CD14-positive monocyte (primary cell): ENCODE measurements around the gene ST3GAL5. TPM values are rescaled to one million over a fixed set of nuclear protein-coding genes. Genes with fewer than 3 reads are reported as not detected.

Source experiments
- DNase-seq, 3 donors: peaks; one replicate each; pipeline ENCODE4 v3.0.0-alpha.2; 2011 to 2022
- H2AFZ ChIP-seq: 2 replicates; pipeline ENCODE4 v1.6.0; 2012; ENCODE audit warnings: mild to moderate bottlenecking, low read depth, low read length, inconsistent platforms; ENCODE audit not compliant: insufficient read depth, poor library complexity, severe bottlenecking
- H3K27ac ChIP-seq, 2 donors: 1 replicate in 1 of 2; 2 replicates in 1 of 2; pipeline ENCODE4 v1.5.1; 2012 to 2013; ENCODE audit warnings: low read length in 2 of 2, control low read depth in 1 of 2, inconsistent platforms in 1 of 2, low read depth in 1 of 2, mild to moderate bottlenecking in 1 of 2
- H3K27me3 ChIP-seq, 2 donors: one replicate each; pipeline versions ENCODE4 v1.6.0 to v1.6.1; 2011 to 2013; ENCODE audit warnings: low read length in 2 of 2; ENCODE audit not compliant: control insufficient read depth in 2 of 2, insufficient read depth in 2 of 2
- H3K36me3 ChIP-seq, 2 donors: replicated peaks in 1 of 2; 1 replicate in 1 of 2; 2 replicates in 1 of 2; pipeline versions ENCODE4 v1.5.1 to v1.6.1; 2012 to 2013; ENCODE audit warnings: low read length in 2 of 2, control low read depth in 1 of 2, inconsistent platforms in 1 of 2, mild to moderate bottlenecking in 1 of 2; ENCODE audit not compliant: insufficient read depth in 2 of 2, control insufficient read depth in 1 of 2
- H3K4me1 ChIP-seq, 2 donors: 1 replicate in 1 of 2; 2 replicates in 1 of 2; pipeline versions ENCODE4 v1.5.1 to v1.6.1; 2012 to 2013; ENCODE audit warnings: low read length in 2 of 2, control low read depth in 1 of 2, inconsistent platforms in 1 of 2, mild to moderate bottlenecking in 1 of 2, moderate library complexity in 1 of 2; ENCODE audit not compliant: insufficient read depth in 2 of 2, control insufficient read depth in 1 of 2
- H3K4me2 ChIP-seq: replicated peaks from 2 replicates; pipeline ENCODE3; 2012; ENCODE audit warnings: low read length, moderate library complexity, mild to moderate bottlenecking; ENCODE audit not compliant: poor library complexity, severe bottlenecking; ENCODE audit errors: extremely low read depth
- H3K4me3 ChIP-seq, 3 experiments: fragments of 200-600 bp in 1 of 3; sonication (generic) in 1 of 3; replicated peaks in 1 of 3; 1 replicate in 2 of 3; 2 replicates in 1 of 3; pipeline ENCODE4 v1.5.1; 2011 to 2013; ENCODE audit warnings: low read length in 3 of 3, mild to moderate bottlenecking in 3 of 3, control low read depth in 2 of 3, low read depth in 2 of 3, inconsistent platforms in 1 of 3, moderate library complexity in 1 of 3
- H3K79me2 ChIP-seq: 2 replicates; pipeline ENCODE4 v1.6.0; 2012; ENCODE audit warnings: mild to moderate bottlenecking, control low read depth, inconsistent platforms, low read length, moderate library complexity; ENCODE audit not compliant: insufficient read depth
- H3K9ac ChIP-seq: 2 replicates; pipeline ENCODE4 v1.6.0; 2017; ENCODE audit warnings: low read length, mild to moderate bottlenecking; ENCODE audit not compliant: insufficient read depth, poor library complexity, severe bottlenecking
- H3K9me3 ChIP-seq, 2 donors: replicated peaks in 1 of 2; 1 replicate in 1 of 2; 2 replicates in 1 of 2; pipeline versions ENCODE4 v1.5.1 to v1.6.1; 2012 to 2013; ENCODE audit warnings: low read length in 2 of 2, control low read depth in 1 of 2; ENCODE audit not compliant: control insufficient read depth in 1 of 2, insufficient read depth in 1 of 2
- H4K20me1 ChIP-seq: 2 replicates; pipeline ENCODE4 v1.6.0; 2012; ENCODE audit warnings: mild to moderate bottlenecking, low read length, control low read depth, moderate library complexity; ENCODE audit not compliant: insufficient read depth
- H3K27ac Mint-ChIP-seq, 7 donors: one replicate each; pipeline ENCODE4 v1.8.0; 2020; ENCODE audit warnings: mild to moderate bottlenecking in 7 of 7, mixed read lengths in 7 of 7, moderate library complexity in 6 of 7, inconsistent platforms in 2 of 7
- H3K27me3 Mint-ChIP-seq, 3 donors: one replicate each; pipeline ENCODE4 v1.8.0; 2021 to 2022; ENCODE audit warnings: low read depth in 3 of 3, mild to moderate bottlenecking in 3 of 3, mixed read lengths in 3 of 3, moderate library complexity in 3 of 3, inconsistent platforms in 1 of 3
- H3K36me3 Mint-ChIP-seq, 2 donors: one replicate each; pipeline ENCODE4 v1.8.0; 2020; ENCODE audit warnings: mixed read lengths in 2 of 2, inconsistent platforms in 1 of 2, mild to moderate bottlenecking in 1 of 2
- H3K4me1 Mint-ChIP-seq: one replicate; pipeline ENCODE4 v1.8.0; 2020; ENCODE audit warnings: mild to moderate bottlenecking, mixed read lengths
- H3K4me3 Mint-ChIP-seq, 2 donors: one replicate each; pipeline ENCODE4 v1.8.0; 2020; ENCODE audit warnings: mild to moderate bottlenecking in 2 of 2, mixed read lengths in 2 of 2, moderate library complexity in 1 of 2
- H3K9me3 Mint-ChIP-seq, 7 donors: one replicate each; pipeline ENCODE4 v1.8.0; 2020 to 2022; ENCODE audit warnings: mixed read lengths in 7 of 7, mild to moderate bottlenecking in 6 of 7, moderate library complexity in 6 of 7, inconsistent platforms in 2 of 7
- CTCF ChIP-seq: fragments of 200-600 bp; IDR thresholded peaks from one replicate; pipeline ENCODE4 v1.8.0; 2022; ENCODE audit warnings: antibody characterized with exemption, mild to moderate bottlenecking
- WGBS: methylation state at CpG from one replicate; pipeline ENCODE4 v1.1.5; 2013; ENCODE audit warnings: missing lambda C conversion rate; ENCODE audit not compliant: insufficient coverage; 5-methylcytosine and 5-hydroxymethylcytosine counted together
- intact Hi-C, 2 donors: fragments of 100-400 bp; cut with micrococcal nuclease; formaldehyde crosslinking; loops; one replicate each; pipeline versions ENCODE4 v1.15.0 to v1.15.1; 2023
- polyA plus RNA-seq, 3 donors: library from polyadenylated mRNA; depleted of rRNA in 1 of 3; unstranded in 2 of 3; stranded (reverse) in 1 of 3; fragments of 300-500 nt in 2 of 3; fragments of >200 nt in 1 of 3; fragmentation: Illumina TruSeq in 2 of 3; gene quantifications; 1 replicate in 2 of 3; 2 replicates in 1 of 3; pipeline ENCODE4 v1.2.3, GENCODE V29; 2012 to 2021

Gene ST3GAL5
- polyA plus RNA-seq, 3 donors = 14.0 to 51.2 (median 19.5) TPM

- WGBS = no CpG with 5 or more reads among the region's 1 CpG
- Mint-ChIP-seq H3K36me3 (peaks cover 48 to 58% of the 10 kb centered on the region in 2 donors), H3K4me3 (no peak overlapping the region), H3K27ac (no peak overlapping the region), H3K4me1 (peaks cover under 1% of the 10 kb centered on the region), H3K27me3 (peaks cover 0 to 2% (median 2%) of the 10 kb centered on the region in 3 donors), H3K9me3 (no peaks in the 10 kb centered on the region)
- peaks cover 29 to 45% of the 10 kb centered on the region in 2 donors for H3K36me3 ChIP-seq
- no peak for TF ChIP-seq CTCF
- no peak overlapping the region for H3K4me2 ChIP-seq
- H3K4me3 ChIP-seq = no peak overlapping the region
- H3K79me2 ChIP-seq = peaks cover 35% of the 10 kb centered on the region
- no peaks in the 10 kb centered on the region for H3K27me3 ChIP-seq
- intact Hi-C loops = no loop called here
- no peaks in the 10 kb centered on the region for H3K4me1 ChIP-seq
- no peaks in the 10 kb centered on the region for H3K9me3 ChIP-seq
- peaks cover 80% of the 10 kb centered on the region for H4K20me1 ChIP-seq
- no peak overlapping the region for H3K27ac ChIP-seq
- DNase-seq = no peak
- no peak overlapping the region for H3K9ac ChIP-seq
- no peak overlapping the region for H2AFZ ChIP-seq
These were observed 21.7 kb downstream of the ST3GAL5 start for GRCh38 chr2:85867121-85867520.

GRCh38 chr2:85866165-85866659 lies 22.6 kb downstream of the ST3GAL5 start:
- DNase-seq = no peak
- Mint-ChIP-seq H3K4me1 (peaks cover 9% of the 10 kb centered on the region), H3K27me3 (peaks cover 0 to 2% (median 2%) of the 10 kb centered on the region in 3 donors), H3K4me3 (no peak overlapping the region), H3K9me3 (no peaks in the 10 kb centered on the region), H3K36me3 (peaks cover 54 to 56% of the 10 kb centered on the region in 2 donors), H3K27ac (peak overlapping the region in 1 of 7 donors; percentile 43)
- TF ChIP-seq CTCF = no peak
- no peaks in the 10 kb centered on the region for H3K27me3 ChIP-seq
- no peaks in the 10 kb centered on the region for H3K4me1 ChIP-seq
- intact Hi-C loops = no loop called here
- no peak overlapping the region for H3K27ac ChIP-seq
- H3K79me2 ChIP-seq = peaks cover 26% of the 10 kb centered on the region
- no peak overlapping the region for H3K4me2 ChIP-seq
- no peaks in the 10 kb centered on the region for H3K9me3 ChIP-seq
- H3K4me3 ChIP-seq = no peak overlapping the region
- 97% methylated on average over 3 of the region's 3 CpGs for WGBS
- no peak overlapping the region for H2AFZ ChIP-seq
- H4K20me1 ChIP-seq = peaks cover 71% of the 10 kb centered on the region
- peaks cover 30 to 48% of the 10 kb centered on the region in 2 donors for H3K36me3 ChIP-seq
- H3K9ac ChIP-seq = no peak overlapping the region
